GM12878 (cell line): ENCODE measurements around the gene PCK1. TPM values are rescaled to one million over a fixed set of nuclear protein-coding genes. Genes with fewer than 3 reads are reported as not detected.

Experiments used
- ATAC-seq: fragments of 200-7000 bp; cut with Tn5 transposase; 3 replicates; pipeline ENCODE4 v1.9.1; 2020; ENCODE audit warnings: mild to moderate bottlenecking, moderate library complexity
- BruUV-seq: library from RNA; stranded (reverse); fragments of 400-500 nt; replicated peaks from 2 replicates; lab custom pipeline; 2021; lab: Mats Ljungman, UMichigan
- CTCF ChIA-PET: fragments of 300-600 bp; sonication (Branson Sonifier 250); formaldehyde crosslinking; extraction: SDS; loops from one replicate; lab custom pipeline; 2021; ENCODE audit warnings: inconsistent platforms; lab: Yijun Ruan, JAX
- POLR2A ChIA-PET: fragments of 350-600 bp; formaldehyde crosslinking; extraction: SDS; loops from one replicate; lab custom pipeline; 2021; ENCODE audit warnings: inconsistent platforms; lab: Charles Lee
- RAD21 ChIA-PET: fragments of 300-600 bp; sonication (Branson Sonifier 250); formaldehyde crosslinking; loops from one replicate; lab custom pipeline; 2023; ENCODE audit warnings: antibody characterized with exemption; ENCODE audit not compliant: unreplicated experiment; lab: Charles Lee
- SMC1A ChIA-PET: fragments of 300-600 bp; sonication (Branson Sonifier 250); formaldehyde crosslinking; loops from one replicate; lab custom pipeline; 2023; ENCODE audit not compliant: unreplicated experiment, uncharacterized antibody; lab: Charles Lee
- DNase-seq: peaks from one replicate; pipeline ENCODE4 v3.0.0-alpha.2; 2011; ENCODE audit warnings: low read depth, low spot score
- FAIRE-seq: peaks from 3 replicates; lab custom pipeline; 2011; peaks lifted over from hg19 to GRCh38; lab: Jason Lieb, UNC
- H2AFZ ChIP-seq: 2 replicates; pipeline ENCODE4 v1.6.0; 2011; ENCODE audit warnings: low read depth, low read length, control low read depth; ENCODE audit not compliant: control insufficient read depth
- H3K27ac ChIP-seq: 2 replicates; pipeline ENCODE4 v1.5.1; 2011; ENCODE audit warnings: control low read depth; ENCODE audit not compliant: control insufficient read depth, insufficient read depth
- H3K27me3 ChIP-seq, 2 experiments: replicated peaks in 1 of 2; 2 replicates each; pipeline versions ENCODE4 v1.6.0 to v1.6.1; 2011; ENCODE audit warnings: low read length in 1 of 2; ENCODE audit not compliant: control insufficient read depth in 2 of 2, insufficient read depth in 2 of 2
- H3K36me3 ChIP-seq, 2 experiments: 2 replicates each; pipeline ENCODE4 v1.5.1; 2011; ENCODE audit warnings: low read length in 1 of 2; ENCODE audit not compliant: control insufficient read depth in 2 of 2, insufficient read depth in 2 of 2
- H3K4me1 ChIP-seq: 2 replicates; pipeline ENCODE4 v1.6.1; 2011; ENCODE audit warnings: mild to moderate bottlenecking, low read length, moderate library complexity, mixed read lengths; ENCODE audit not compliant: control insufficient read depth, insufficient read depth
- H3K4me2 ChIP-seq: 2 replicates; pipeline ENCODE4 v1.6.0; 2011; ENCODE audit warnings: control low read depth; ENCODE audit not compliant: control insufficient read depth, insufficient read depth
- H3K4me3 ChIP-seq: fragments of 200-600 bp; sonication (generic); 2 replicates; pipeline ENCODE4 v1.5.1; 2016
- H3K79me2 ChIP-seq: 2 replicates; pipeline ENCODE4 v1.6.0; 2011; ENCODE audit warnings: low read length; ENCODE audit not compliant: control insufficient read depth, insufficient read depth
- H3K9ac ChIP-seq: 2 replicates; pipeline ENCODE4 v1.8.0; 2011; ENCODE audit warnings: low read length, control low read depth, mixed read lengths; ENCODE audit not compliant: control insufficient read depth, insufficient read depth
- H3K9me3 ChIP-seq: replicated peaks from 3 replicates; pipeline ENCODE4 v1.5.1; 2011; ENCODE audit warnings: mild to moderate bottlenecking, low read length; ENCODE audit not compliant: control insufficient read depth, insufficient read depth
- H4K20me1 ChIP-seq: 2 replicates; pipeline ENCODE4 v1.6.0; 2011; ENCODE audit not compliant: control insufficient read depth, insufficient read depth
- MYB ChIP-seq: fragments of 150-350 bp; IDR thresholded peaks from 2 replicates; pipeline ENCODE4 v1.6.1; 2014; ENCODE audit warnings: mild to moderate bottlenecking, low read depth, low read length, borderline replicate concordance
- NR2C2 ChIP-seq: IDR thresholded peaks from 2 replicates; pipeline ENCODE4 v1.6.1; 2011; ENCODE audit warnings: borderline replicate concordance, low read depth; ENCODE audit not compliant: control insufficient read depth, insufficient read length
- RELA ChIP-seq: fragments of 450-650 bp; IDR thresholded peaks from 2 replicates; pipeline ENCODE4 v1.8.0; 2014; ENCODE audit warnings: borderline replicate concordance; ENCODE audit not compliant: partially characterized antibody
- WGBS: methylation state at CpG from one replicate; pipeline ENCODE4 v1.1.6; 2016; ENCODE audit warnings: low lambda C conversion rate; ENCODE audit not compliant: insufficient replicate concordance, insufficient coverage; ENCODE audit errors: missing lambda C conversion rate; 5-methylcytosine and 5-hydroxymethylcytosine counted together
- in situ Hi-C: fragments of 300-500 bp; cut with MboI; formaldehyde crosslinking; loops from 9 replicates; pipeline ENCODE4 v1.14.3; 2018; ENCODE audit warnings: mixed read lengths
- intact Hi-C: fragments of 100-400 bp; cut with micrococcal nuclease; formaldehyde crosslinking; loops from one replicate; pipeline ENCODE4 v1.14.2; 2022; ENCODE audit not compliant: unreplicated experiment
- polyA plus RNA-seq, 11 experiments: library from polyadenylated mRNA; depleted of rRNA in 4 of 11; unstranded in 6 of 11; stranded (reverse) in 5 of 11; fragments of >200 nt; fragmentation: Nextera tagmentation in 4 of 11; fragmentation: Illumina TruSeq in 1 of 11; extraction: Ambion mirVana in 4 of 11; extraction: Trizol in 1 of 11; gene quantifications; 1 replicate in 1 of 11; 2 replicates in 10 of 11; pipeline versions ENCODE4 v1.2.1 to v1.2.3, GENCODE V29; 2011 to 2016; ENCODE audit warnings: inconsistent platforms in 2 of 11, missing spikeins in 2 of 11, low read depth in 1 of 11
- total RNA-seq, 4 experiments: library from RNA; depleted of rRNA in 3 of 4; stranded (reverse); fragments of >200 nt in 3 of 4; fragmentation: Illumina TruSeq in 1 of 4; extraction: Trizol in 1 of 4; gene quantifications; 2 replicates each; pipeline versions ENCODE4 v1.2.1 to v1.2.3, GENCODE V29; 2013 to 2021
- TF ChIP-seq, protein P1 (sequence below): IDR thresholded peaks from 2 replicates; pipeline ENCODE4 v1.6.1; 2012; ENCODE audit warnings: mild to moderate bottlenecking, low read depth, low read length

Gene PCK1
- total and polyA plus RNA-seq, 10 of the 15 experiments (the other 5 are each of a cell fraction or from before 2014, with no cell fraction given), result 0.02 to 0.33 (median 0.09) TPM; not detected in 5

DNA sequence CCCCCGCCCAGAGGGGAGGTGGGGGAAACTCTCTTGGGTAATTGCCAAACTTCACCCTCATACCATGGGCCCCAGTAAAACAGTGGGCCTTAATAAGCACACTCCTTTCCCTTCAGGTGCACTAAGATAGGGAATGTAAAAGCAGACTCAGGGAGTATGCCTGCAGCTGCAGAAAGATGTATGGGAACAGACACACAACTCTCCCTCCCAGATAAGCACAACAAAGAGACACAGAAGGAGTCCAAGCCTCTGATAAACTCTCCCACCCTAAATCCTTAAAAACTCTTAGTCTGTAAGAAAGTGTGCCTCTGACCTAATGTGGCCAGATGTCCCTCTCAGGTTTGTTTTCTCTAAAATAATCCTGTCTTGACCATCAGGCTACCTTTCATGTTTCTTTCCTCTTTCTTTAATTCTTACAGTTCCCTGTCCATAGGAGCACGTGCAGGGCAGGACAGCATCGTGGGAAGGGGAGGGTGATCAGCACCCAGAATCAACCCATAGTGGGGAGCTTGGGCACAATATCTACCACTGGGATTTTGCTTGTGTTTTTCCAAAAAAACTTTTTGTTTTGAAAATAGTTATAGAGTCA, 24.7 kb upstream of the PCK1 start:
- ChIA-PET SMC1A (interaction anchor here (0.9 kb wide), 1 partner anchor 37 kb away, joined by 3 read pairs; no protein-coding TSS in a partner anchor), CTCF (no interaction called here), POLR2A (no interaction called here), RAD21 (no interaction called here)
- Histone ChIP-seq H3K79me2 (no peaks in the 10 kb centered on the region), H2AFZ (no peak overlapping the region), H3K4me3 (no peak overlapping the region), H4K20me1 (no peaks in the 10 kb centered on the region), H3K9ac (no peak overlapping the region), H3K27me3 (peaks cover 0 to 7% of the 10 kb centered on the region in 2 experiments), H3K4me2 (no peak overlapping the region), H3K36me3 (no peaks in the 10 kb centered on the region), H3K4me1 (no peaks in the 10 kb centered on the region), H3K9me3 (no peaks in the 10 kb centered on the region), H3K27ac (no peak overlapping the region)
- BruUV-seq, result no TSS peak
- intact Hi-C loops (no loop called here), in situ Hi-C loops (no loop called here)
- no peak for TF ChIP-seq MYB
- no peak for TF ChIP-seq NR2C2
- no peak for TF ChIP-seq RELA
- TF ChIP-seq, protein P1, sequence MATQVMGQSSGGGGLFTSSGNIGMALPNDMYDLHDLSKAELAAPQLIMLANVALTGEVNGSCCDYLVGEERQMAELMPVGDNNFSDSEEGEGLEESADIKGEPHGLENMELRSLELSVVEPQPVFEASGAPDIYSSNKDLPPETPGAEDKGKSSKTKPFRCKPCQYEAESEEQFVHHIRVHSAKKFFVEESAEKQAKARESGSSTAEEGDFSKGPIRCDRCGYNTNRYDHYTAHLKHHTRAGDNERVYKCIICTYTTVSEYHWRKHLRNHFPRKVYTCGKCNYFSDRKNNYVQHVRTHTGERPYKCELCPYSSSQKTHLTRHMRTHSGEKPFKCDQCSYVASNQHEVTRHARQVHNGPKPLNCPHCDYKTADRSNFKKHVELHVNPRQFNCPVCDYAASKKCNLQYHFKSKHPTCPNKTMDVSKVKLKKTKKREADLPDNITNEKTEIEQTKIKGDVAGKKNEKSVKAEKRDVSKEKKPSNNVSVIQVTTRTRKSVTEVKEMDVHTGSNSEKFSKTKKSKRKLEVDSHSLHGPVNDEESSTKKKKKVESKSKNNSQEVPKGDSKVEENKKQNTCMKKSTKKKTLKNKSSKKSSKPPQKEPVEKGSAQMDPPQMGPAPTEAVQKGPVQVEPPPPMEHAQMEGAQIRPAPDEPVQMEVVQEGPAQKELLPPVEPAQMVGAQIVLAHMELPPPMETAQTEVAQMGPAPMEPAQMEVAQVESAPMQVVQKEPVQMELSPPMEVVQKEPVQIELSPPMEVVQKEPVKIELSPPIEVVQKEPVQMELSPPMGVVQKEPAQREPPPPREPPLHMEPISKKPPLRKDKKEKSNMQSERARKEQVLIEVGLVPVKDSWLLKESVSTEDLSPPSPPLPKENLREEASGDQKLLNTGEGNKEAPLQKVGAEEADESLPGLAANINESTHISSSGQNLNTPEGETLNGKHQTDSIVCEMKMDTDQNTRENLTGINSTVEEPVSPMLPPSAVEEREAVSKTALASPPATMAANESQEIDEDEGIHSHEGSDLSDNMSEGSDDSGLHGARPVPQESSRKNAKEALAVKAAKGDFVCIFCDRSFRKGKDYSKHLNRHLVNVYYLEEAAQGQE, result no peak
- DNase-seq (no peak), ATAC-seq (no peak), FAIRE-seq (no peak)
- WGBS, result 0% methylated on average over 3 of the region's 3 CpGs
